Measurements from ENCODE around the gene PIK3R1.
"Not testable (repeated sequence)": the region's sequence is repeated elsewhere in the genome, so short reads cannot be mapped to it uniquely, and the experiment has no call there.

The PIK3R1 gene

DNA sequence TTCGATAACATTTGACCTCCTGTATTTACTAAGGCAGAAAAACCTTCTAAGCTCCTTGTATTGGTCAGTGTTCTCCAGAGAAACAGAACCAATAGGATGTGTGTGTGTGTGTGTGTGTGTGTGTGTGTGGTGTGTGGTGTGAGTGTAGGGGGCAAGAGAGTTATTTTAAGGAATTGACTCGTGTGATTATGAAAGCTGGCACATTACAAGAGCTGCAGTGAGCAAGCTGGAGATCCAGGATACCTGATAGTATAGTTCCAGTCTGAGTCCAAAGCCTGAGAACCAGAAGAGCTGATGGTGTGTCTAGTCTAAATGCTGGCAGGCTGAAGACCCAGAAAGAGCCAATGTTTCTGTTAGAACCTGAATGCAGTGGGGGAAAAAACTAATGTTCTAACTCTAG lies 21.2 kb upstream of the PIK3R1 start:
- no peak for DNase-seq

DNA sequence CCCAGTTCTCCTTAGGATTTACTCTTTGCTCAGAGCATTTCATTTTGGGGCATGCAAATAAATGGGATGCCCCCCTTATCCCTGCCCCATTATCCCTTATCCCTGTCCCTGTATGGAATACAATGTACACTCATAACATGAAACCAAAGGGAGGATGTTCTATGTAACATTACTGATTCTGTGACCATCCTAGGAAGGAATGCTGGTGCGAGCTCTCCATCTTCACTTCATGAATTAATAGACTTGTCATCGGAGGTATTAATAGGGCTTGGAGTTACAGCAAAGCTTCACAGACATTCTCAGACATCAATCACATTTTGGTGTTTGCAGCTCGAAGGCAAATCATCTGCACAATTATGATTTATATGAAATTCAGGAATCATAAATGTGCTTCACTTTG lies 20.4 kb upstream of the PIK3R1 start:
- DNase-seq = no peak

DNA sequence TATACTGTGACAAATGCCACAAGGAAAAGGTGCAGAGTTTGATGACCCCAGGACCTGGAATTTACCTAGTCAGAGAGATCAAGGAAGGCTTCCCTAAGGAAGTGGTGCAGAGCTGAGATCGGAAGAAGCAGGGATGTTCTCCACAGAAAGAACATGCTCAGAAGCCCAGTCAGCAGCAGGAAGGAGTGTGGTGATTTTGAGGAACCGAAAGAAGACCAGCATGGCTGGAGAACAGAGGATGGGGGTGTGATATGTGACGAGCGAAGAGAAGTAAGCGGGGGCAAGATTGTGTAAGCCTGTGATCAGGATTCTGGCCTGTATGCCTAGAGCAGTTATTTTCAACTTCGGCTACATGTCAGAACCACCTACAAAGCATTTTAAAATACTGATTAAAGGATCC lies 18.7 kb upstream of the PIK3R1 start:
- DNase-seq = peak; percentile 51

DNA sequence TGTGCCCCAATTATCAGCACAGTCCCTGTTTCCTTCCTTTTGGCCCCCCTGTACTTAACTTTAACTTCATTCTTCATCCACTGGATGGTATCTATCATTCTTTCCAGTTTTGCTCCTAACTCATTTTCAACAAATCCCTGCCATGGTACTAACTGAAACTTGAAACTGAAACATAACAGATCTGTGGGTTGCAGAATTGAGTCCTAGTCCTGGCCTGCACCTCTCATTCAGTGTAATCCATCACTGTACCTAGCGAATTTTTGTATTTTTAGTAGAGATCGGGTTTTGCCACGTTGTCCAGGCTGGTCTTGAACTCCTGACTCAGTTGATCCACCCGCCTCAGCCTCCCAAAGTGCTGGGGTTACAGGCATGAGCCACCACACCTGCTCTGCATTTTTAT lies 15.3 kb upstream of the PIK3R1 start:
- DNase-seq = no peak

DNA sequence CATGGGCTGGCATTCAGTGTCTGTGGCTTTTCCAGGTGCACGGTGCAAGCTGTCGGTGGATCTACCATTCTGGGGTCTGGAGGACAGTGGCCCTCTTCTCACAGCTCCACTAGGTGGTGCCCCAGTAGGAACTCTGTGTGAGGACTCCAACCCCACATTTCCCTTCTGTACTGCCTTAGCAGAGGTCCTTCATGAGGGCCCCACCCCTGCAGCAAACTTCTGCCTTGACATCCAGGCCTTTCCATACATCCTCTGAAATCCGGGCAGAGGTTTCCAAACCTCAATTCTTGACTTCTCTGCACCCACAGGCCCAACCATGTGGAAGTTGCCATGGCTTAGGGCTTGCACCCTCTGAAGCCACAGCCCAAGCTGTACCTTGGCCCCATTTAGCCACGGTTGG lies 4.9 kb upstream of the PIK3R1 start:
- not testable (repeated sequence) for DNase-seq

DNA sequence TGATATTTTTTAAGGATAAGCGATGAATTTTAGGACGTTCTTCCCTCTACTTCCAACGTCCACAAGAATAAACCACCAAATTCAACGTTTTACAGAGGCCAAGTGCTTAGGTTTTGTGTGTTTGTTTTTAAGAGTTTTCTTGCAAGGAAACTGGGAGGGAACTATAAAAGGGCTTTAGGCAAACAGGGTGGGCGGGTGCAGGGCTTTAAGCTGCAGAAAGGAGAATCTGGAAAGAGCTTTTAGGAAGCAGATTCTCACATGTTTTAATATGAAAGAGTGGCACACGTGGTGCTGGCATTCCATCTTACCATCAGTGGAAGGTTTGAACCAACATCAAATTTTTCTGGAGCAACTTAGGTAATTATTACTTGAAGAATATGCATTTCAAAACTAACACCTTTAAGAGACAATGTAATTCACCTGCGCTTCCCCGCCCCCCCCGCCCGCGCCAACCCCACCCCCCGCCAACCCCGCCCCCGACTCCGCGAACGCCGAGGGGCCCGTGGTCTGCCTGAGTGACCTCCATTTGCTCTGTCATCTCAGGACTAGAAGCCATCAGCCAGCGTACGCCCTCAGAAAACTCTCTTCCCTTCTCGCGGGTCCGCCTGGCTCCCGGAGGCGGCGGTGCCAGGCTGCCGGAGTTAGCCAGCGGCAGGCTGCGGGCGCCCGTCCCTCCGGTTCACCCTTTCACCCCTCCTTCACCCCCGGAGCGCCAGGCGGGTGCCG lies 911 bp upstream of the PIK3R1 start:
- peak; percentile 51 for DNase-seq

DNA sequence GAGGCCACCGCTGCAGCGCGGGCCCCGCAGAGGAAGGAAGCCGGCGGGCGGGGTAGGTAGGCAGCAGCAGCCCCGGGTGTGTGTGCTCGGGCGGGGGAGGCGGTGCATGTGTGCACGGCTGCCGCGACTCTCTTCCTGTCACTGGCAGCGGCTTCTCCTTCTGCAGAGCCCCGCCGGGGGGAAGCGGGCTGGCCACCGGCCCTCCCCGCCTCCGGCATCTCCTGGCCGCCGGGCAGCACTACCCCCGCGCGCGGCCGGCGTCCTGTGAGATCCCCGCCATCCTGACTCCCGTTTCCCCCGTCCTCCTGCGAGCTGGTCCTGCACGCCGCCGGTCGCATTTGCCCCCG lies 315 bp downstream of the PIK3R1 start:
- DNase-seq = no peak

DNA sequence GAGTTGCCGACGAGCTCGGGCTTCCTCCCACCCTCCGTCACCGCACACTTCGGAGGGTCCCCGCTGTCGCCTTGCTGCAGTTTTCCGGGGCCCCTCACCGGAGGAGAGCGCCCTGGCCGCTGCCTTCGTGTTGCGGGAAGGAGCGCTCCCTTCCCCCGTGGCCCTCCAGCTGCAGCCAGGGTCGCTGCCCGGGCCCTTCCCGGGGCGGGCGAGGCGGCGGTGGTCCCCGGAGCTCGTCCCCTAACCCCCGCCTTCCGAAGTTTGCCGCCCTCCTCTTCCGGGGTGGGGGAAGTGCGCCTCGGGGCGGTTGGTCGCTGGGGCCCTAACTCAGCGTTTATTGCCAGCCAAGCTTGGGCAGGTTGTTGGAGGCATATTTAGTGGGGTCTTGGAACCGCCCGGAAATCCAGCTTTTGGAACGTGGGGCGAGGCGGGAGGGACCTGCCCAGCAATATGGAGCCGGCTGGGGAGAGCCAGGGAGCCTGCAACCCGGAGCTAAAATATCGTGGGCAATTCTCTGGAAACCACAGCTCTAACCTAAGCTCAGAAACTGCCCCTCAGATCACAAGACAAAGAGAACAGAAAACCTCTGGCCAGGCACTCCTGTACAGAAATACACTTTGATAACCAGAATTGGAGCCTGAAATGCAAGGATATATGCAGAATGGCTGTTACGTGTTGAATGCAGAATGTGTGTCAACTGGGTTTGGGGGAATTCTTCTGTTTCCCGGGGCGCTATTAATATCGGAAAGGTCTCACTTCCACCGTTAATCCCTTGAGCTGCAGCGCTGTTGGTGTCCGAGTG lies 890 bp downstream of the PIK3R1 start:
- DNase-seq = peak; percentile 78

DNA sequence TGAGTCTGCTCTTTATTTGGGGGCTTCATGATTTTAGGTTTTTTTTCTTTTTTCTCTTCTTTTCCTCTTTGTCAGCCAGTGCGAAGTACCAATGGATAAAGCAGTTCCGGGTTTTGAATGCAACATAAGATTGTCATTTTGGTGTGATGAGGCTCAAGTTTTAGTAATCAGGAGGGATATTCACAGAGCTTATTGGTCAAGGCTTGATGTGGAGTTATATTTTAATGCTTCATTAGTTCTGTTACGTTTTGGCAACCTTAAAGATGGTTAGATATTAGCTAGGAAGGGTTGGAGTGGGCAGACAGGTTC lies 1.4 kb downstream of the PIK3R1 start:
- peak; percentile 62 for DNase-seq

DNA sequence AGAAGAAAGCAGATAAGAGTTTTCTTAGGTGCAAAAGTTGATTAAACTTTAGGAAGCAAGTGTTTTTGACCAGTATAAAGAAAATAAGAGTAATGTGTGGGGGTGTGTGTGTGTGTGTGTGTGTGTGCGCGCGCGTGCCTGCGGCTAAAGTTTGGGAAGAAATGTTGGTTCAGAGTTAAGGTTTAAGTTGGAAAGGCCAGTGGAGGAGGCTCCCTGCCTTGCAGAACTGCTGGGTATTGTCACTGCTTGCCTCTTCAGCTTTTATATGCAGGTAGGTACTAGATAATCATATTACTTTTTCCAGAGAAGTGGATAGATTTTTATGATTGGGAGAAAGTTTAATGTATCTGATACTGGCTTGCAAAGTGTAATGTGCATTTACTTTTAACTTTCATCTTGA lies 2.0 kb downstream of the PIK3R1 start:
- no peak for DNase-seq

DNA sequence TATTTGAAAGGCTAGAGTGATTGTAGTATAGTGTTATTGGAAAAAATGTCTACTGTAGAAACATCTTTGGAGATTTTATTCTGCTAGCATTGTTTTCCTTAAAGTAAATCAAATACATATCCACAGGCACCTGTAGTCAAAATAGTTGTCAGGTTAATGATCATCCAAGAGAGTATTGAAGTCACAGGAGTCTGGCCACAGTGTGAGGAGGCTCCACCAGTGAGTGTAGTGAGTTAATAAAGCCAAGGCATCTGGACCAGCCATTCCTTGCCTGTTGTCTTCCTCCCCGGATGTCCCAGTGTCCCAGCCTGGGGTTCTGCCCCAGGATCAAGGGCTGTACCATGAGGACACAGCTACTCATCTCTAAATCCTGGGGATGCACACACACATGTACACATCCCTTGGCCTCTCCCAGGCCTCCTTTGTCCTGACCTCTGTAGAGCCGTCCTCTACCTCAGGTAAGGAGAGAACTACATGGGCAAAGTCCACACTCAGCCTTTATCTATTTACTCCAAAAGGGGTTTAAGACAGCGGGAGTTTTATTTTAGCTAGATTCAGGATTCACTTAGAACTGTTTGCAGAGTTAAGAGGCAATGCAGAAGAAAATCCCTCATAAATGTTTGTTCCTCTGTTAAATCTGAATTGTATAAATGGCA lies 3.7 kb downstream of the PIK3R1 start:
- DNase-seq = no peak

DNA sequence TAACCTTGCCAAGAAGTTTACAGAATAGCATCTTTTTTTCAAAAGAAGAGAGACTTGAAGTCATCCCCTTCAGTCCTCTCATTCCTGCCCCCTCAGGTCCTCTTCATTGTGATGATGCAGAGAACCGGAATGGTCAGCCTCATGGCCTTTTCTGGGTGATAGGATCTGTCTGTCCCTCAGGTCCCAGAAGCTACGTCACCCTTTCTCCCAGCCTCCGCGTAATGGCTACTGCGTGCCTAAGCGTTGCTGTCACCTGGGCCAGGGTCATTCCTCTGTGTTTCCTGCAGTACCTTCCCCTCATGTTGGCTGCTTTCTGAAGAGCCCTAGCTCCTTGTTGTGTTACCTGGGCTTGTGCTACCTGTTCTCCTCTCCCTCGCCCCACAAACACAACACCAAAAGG lies 4.7 kb downstream of the PIK3R1 start:
- DNase-seq = no peak

DNA sequence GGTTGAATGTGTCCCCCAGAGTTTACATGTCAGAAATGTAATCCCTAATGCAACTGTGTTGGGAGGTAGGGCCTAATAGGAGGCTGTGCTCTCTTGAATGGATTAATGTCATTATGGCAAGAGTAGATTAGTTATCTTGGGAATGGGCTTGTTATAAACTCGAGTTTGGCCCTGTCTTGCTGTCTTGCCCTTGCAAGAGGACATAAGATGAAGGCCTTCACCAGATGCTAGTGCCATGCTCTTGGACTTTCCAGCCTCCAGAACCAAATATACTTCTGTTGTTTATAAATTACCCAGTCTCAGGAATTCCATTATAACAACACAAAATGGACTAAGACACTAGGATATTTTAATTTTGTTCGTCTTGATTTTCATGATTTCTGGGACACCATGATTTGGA lies 5.4 kb downstream of the PIK3R1 start:
- DNase-seq = no peak

DNA sequence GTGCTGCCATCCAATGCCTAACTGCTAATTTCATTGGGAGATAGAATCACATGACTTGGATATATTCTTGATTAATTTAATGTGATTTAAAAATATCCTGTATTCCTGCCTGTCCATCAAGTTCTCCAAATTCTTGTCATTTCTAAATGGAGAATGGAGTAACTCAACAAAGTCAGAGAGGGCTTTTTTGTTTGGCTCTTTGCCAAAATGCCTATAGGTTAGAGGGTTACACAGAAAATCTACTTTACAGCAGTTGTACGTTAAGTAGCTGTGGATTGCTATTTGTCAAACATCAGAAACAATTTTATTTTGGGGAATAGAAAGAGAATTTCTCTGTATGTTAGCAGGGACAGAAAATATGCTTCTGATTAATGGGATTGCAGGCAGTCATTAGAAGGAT lies 5.9 kb downstream of the PIK3R1 start:
- peak; percentile 32 for DNase-seq

DNA sequence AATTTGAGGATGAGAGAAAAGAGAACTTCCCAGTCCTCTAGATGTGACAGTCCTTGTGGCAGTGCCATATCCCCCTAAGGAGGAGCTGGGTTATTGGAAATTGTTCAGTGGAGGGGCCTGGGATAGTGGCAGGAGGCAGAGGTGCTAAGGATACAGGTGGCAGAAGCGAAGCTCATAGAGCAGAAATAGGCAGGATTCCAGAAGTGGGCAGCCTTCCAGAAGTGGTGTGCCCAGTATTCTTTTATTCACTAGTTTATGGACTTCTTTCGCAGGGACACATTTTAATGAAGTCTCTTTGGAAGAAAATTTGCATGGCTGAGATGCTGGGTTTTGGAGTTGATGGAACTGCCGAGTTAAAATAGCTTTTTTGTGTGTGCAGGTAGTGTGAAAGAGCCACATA lies 6.8 kb downstream of the PIK3R1 start:
- DNase-seq = no peak

DNA sequence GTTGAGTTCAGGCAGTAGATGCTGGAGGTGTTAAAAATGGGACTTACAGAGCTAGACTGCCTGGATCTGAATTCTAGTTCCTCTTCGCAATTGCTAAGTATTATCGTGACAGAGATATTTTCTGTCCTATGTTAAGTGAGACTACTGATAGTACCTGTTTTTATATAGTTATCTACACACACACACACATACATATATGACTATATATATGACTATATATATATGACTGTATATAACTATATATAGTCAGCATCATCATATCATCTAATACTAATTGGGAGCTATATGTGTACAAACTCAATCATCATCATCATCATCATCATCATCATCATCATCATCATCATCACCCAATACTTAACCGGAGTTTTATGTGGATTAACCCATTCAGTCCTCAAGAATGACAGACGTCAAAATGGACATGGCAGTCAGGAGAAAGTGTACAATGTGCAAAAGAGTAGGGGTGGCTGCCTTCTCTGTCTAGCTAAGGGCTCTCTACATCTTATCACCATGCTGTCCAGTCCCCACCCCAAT lies 7.3 kb downstream of the PIK3R1 start:
- peak; percentile 27 for DNase-seq

DNA sequence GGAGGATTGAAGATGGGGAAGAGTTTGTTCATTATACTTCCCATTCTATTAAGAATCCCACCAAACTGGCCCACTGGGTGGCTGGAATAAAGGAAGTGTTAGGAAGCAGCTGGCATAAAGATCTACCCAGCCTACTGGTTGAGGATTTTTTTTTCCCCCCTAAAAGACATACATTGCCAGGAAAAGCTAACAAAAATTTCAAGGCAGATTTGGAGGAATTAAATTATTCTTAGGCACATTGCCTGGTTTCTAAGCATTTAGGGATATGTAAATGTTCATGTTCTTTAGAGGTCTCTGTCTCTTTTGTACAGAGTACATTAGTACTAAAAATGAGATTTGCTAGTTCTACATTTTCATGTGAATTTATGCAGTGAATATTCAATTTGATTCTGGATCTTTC lies 8.3 kb downstream of the PIK3R1 start:
- no peak for DNase-seq

DNA sequence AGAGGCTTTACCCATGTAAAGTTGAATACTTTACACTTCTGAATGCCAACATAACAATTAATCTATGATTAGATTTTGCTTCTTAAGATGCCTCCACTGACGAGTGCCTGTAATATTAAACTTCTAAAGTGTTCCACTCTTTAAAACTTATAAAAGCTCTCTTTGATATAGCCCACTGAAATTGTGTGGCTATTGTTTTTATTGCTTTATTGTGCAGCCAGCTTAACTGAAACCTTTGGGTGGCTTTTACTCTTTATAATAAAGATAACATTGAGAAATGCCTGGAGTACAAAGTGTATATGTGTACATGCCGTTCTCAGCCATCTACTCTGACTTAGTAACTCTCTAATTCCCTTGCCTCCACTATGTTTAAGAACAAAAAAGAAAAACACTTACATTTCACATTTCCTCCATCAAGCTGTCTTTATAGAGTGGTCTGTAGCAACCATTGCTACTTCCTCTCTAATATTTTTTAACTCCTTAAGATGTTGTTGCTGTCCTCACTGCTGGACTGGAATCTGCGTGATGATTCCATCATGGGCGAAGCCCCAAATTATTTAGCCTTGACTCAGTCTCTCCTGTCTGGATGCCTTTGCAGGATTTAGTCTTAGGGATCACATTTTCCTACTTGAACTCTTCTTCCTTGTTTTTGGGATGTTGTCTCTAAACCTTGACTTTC lies 9.1 kb downstream of the PIK3R1 start:
- no peak for DNase-seq

DNA sequence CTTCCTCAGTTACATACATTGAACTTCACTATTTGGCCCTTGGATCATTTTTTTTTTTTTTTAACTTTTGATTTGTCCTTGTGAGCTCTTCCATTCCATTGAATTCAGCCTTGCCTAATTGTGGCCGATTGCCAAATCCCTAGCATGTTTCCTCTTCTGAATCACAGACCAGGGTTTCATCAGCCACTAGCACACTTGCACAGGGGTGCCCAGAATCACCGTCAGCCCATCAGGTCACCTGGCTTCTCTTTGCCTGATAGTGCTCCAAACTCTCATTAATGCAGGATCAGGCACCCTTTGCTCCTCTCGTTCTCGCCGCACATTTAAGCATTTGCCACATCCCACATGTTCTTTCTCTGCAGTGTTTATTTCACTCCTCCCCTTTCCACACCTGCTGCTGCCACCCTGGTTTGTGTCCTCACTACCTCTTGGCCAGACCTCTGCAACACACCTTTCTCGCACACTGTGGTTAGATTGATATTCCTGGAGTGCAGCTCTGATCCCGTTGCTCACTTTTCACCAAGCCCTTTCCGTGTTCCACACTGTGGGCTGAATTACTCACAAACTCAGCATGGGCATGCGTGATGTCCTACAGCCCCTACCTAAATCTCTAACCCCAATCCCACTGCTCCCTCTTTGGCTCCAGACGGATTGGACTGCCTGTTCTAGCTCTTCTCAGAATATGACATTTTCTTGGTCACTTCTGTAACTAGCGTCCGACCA lies 9.8 kb downstream of the PIK3R1 start:
- peak; percentile 52 for DNase-seq

DNA sequence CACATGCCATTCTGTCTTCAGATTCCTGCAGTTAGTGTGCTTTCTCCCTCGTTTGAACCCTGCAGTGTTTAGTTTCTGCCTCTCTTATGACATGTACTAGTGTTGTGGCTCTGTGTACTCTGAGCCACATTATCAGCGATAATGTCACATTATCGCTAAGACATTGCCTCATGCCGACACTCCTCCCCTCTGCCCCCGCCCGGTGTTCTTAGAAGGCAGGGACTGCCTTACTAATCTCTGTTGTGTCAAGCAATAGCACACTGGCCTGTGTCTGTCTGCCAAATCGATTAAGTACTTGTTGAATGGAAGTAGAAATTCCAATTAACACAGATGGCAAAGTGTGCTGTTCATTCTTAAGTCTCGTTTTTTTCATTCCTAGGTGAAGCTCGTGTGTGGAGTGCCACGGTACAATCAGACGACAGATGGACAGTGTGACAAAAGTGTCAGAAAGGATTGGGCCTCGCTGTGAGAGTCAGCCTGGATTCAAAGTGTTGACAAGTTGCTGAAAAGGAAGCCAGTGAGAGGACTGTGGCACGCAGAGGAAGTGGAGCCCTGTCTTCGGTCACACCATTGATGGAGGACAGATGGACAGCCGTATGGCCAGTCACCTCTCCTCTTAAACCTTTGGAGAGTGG lies 10.5 kb downstream of the PIK3R1 start:
- peak; percentile 79 for DNase-seq

DNA sequence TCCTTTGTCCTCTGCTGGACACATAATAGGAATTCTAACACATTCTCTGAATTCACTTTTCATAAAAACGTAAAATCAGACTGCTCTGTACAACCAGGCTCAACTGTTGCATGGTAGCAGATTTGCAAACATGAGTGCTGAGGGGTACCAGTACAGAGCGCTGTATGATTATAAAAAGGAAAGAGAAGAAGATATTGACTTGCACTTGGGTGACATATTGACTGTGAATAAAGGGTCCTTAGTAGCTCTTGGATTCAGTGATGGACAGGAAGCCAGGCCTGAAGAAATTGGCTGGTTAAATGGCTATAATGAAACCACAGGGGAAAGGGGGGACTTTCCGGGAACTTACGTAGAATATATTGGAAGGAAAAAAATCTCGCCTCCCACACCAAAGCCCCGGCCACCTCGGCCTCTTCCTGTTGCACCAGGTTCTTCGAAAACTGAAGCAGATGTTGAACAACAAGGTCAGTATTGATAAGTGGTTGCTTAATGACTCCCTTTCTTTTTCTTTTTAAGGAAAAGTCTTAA lies 11.1 kb downstream of the PIK3R1 start:
- no peak for DNase-seq

DNA sequence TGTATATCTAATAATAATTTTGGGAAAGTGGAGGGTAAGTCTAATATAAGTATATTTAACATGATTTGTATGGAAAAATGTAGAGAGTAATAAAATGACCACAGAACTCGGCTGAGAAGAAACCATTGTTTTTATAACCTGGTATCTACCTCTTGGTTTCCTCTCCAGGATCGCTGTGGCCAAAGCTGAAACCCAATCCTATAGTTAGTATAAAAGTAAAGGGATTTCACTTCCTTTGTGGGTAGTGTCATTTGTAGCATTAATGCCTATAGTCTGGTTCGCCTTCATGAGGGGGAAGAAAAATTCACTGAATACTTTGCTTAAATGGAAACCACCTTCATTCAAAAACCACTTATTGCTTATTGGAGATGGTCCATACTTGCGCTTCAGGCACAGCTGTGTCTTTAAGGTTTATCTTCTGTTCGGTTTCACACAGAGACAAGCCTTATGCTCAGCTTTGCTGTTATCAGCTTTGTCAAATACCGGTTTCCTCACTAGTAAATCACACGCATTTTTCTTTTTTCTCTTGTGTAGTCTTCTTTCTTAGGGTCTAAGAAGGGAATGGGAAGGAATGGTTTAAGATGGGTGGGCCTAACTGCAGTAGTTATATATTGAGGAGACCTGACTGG lies 12.1 kb downstream of the PIK3R1 start:
- peak; percentile 54 for DNase-seq
